GM21390 (cell line): ENCODE results near the gene CHRNE.
"Not testable (repeated sequence)": the region's sequence is repeated elsewhere in the genome, so short reads cannot be mapped to it uniquely, and the experiment has no call there.

Experiments used
- ATAC-seq: cut with Tn5 transposase; IDR thresholded peaks from one replicate; pipeline ENCODE4 v1.9.1; 2021; ENCODE audit not compliant: unreplicated experiment

CHRNE gene

GRCh38 chr17:4939796-4940554 is 37.1 kb upstream of the CHRNE start, which contains the start of the genes RNF167 and SLC25A11:
Gene RNF167 (plus strand): TSS chr17:4940268. CDS start chr17:4940910, 642 bp downstream.
Gene SLC25A11 (minus strand): TSS chr17:4940046. CDS start chr17:4939910, 136 bp downstream.
- ATAC-seq = peak; percentile 68

- peak; percentile 2 for ATAC-seq
These were observed 36.6 kb upstream of the CHRNE start for GRCh38 chr17:4939546-4939795.

DNA sequence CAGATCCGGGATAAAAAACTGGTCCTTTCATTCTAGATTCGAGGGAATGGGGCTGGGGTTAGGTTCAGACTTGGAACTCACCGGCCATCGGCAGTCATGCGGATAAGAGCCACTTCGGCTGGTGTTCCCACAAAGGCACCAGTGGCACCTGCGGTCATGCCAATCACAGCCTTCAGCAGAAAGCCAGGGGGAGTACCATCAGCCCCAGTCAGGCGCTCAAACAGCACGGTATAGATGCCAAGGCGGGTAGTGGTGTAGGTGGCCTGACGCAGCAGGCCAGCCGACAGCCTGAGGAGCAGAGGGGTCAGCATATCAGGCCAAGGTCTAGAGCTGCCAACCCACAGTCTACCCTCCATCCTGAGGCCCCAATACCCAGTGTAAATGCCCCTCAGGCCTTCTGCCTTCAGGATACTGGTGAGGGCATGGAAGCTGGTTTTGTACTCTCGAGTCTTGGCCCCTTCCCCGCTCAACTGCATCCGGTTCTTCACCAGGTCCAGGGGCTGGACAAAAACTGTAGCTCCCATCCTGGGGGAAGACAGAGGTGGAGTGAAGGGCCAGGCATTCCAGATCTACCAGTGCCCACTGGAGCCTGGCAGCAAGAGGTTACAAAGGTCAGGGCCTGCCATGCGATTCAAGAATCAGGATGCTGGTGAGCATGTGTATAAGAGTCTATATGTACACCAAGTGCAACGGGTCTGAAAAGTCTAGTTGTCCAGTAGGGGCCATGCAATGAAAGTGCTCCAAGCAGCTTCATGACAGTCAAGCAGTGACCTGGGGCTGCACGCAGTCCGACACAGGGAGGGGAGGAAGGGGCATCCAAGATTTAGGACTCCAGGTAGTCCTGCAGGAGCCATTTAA is 36.0 kb upstream of the CHRNE start:
- no peak for ATAC-seq

DNA sequence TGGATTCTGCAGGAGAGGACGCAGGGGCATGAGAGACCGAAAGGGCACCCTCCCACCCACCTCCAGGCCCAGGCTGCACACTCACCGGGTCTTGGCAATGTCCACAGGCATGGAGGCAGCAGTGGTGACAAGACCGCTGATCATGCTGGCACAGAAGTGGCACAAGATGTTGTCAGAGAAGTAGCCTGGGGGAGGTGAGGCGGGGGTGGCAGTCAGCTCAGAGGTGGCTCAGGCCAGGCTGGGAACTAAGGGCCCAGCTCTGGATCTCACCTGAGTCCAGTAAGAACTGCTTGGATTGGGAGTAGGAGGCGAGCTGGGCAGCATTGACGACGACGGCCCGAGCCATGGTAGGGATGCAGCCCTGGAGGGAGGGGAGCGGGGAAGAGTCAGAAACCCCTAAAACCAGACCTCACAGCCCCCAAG is 35.2 kb upstream of the CHRNE start:
- ATAC-seq = no peak

DNA sequence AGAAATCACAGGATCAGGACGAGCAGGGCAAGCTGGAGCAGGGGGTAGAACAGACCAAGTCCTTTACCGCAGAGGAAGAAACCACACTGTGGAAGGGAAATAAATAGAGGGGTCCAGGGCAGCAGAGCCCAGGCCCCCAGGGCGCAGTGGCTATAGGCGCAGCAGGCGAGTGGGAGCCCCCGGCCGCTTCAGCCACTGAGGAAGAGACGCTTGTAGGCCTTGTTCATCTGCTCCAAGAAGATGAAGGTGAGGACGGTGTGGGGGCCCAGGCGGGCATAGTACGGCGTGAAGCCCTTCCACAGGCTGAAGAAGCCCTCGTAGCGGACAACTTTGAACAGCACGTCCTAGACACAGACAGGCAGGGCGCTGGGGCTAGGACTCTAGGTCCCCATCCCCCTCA is 34.7 kb upstream of the CHRNE start:
- no peak for ATAC-seq

GRCh38 chr17:4936436-4936835 is 33.5 kb upstream of the CHRNE start:
- no peak for ATAC-seq

DNA sequence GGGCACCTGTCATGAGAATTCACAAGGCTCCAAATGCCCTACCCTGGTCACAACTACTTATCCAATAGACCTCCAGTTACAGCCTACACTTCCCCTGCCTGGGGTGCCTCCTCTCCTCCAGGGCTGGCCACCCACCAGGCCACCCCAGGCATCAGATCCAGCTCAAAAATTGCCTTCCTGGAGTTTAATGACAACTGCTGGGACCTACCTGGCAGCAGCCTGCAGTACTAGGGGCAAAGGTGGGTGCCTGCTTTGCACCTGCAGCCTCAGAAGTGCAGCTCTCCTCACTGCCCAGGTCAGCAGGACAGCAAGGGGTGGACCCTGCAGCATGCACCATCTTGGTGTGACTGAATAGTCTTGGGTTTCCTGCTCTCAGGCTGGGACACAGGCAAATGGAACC is 32.8 kb upstream of the CHRNE start:
- ATAC-seq = no peak

GRCh38 chr17:4934173-4934979 is 31.5 kb upstream of the CHRNE start:
- ATAC-seq = no peak

- ATAC-seq = no peak
These were observed 30.7 kb upstream of the CHRNE start for GRCh38 chr17:4933646-4934045.

GRCh38 chr17:4932756-4933155 is 29.9 kb upstream of the CHRNE start:
- ATAC-seq = no peak

GRCh38 chr17:4931963-4932362 is 29.1 kb upstream of the CHRNE start, which contains the start of gene GP1BA:
Gene GP1BA (plus strand): TSS chr17:4932277. CDS start chr17:4932605, 328 bp downstream.
- ATAC-seq = no peak

- ATAC-seq = no peak
These were observed 26.0 kb upstream of the CHRNE start for GRCh38 chr17:4928881-4929280.

DNA sequence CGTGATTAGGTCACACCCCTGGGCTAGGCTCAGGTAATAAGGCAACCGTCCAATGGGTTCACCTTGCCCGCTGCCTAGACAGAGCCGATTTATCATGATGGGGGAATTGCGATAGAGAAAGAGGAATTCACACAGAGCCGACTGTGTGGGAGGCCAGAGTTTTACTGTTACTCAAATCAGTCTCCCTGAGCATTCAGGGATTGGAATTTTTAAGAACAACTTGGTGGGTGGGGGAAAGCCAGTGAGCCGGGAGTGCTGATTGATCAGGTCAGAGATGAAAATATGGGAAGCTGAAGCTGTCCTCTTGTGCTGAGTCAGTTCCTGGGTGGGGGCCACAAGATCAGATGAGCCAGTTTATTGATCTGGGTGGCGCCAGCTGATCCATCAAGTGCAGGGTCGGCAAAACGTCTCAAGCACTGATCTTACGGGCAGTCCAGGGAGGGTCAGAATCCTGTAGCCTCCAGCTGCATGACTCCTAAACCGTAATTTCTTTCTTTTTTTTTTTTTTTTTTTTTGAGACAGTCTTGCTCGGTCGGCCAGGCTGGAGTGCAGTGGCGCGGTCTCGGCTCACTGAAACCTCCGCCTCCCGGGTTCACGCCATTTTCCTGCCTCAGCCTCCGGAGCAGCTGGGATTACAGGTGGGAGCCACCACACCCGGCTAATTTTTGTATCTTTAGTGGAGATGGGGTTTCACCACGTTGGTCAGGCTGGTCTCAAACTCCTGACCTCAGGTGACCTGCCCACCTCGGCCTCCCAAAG is 23.9 kb upstream of the CHRNE start:
- not testable (repeated sequence) for ATAC-seq

DNA sequence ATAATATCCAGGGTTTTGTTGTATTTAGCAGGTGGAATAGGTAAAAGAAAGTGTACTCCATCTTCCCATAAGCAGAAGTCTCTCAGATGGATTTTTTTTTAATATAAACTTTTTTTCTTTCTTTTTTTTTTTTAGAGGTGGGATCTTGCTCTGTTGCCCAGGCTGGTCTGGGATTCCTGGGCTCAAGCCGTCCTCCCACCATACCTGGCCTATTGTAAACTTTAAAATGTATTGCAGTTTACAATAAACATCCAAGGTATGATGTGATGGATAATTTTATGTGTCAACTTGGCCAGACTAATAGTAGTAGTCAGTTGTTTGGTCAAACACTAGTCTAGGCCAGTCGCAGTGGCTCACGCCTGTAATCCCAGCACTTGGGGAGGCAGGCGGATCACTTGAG is 18.4 kb upstream of the CHRNE start:
- ATAC-seq = no peak

- ATAC-seq = no peak
These were observed 17.6 kb upstream of the CHRNE start for GRCh38 chr17:4920351-4921048.

- ATAC-seq = no peak
These were observed 16.7 kb upstream of the CHRNE start for GRCh38 chr17:4919511-4920047.

DNA sequence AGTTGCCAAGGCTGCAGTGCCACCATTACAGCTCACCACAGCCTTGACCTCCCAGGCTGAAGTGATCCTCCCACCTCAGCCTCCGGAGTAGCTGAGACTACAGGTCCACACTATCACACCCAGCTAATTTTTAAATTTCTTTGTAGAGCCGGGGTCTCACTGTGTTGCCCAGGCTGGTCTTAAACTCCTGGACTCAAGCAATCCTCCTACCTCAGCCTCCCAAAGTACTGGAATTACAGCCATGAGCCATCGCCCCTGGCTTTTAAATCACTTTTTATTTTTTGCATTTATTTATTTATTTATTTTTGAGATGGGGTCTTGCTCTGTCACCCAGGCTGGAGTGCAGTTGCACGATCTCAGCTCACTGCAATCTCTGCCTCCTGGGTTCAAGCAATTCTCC is 11.7 kb upstream of the CHRNE start:
- ATAC-seq = not testable (repeated sequence)

DNA sequence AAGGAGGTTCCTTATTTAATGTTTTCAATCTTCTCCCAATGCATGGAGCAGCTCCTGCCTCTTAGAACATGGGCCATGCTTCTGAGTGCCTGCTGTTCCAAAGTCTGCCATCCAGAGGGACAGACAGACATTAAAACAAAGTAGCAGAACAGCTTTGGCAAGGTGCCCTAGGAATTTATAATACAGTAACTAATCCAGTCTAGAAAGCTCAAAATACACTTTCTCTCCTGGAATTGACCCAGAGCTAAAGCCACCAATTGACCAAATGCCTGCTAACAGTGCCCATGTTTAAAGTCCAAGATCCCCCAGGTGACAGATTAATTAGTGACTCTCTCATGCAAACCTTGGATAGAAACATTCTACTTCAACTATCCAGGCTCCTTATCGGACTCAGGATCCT is 11.1 kb upstream of the CHRNE start:
- no peak for ATAC-seq

DNA sequence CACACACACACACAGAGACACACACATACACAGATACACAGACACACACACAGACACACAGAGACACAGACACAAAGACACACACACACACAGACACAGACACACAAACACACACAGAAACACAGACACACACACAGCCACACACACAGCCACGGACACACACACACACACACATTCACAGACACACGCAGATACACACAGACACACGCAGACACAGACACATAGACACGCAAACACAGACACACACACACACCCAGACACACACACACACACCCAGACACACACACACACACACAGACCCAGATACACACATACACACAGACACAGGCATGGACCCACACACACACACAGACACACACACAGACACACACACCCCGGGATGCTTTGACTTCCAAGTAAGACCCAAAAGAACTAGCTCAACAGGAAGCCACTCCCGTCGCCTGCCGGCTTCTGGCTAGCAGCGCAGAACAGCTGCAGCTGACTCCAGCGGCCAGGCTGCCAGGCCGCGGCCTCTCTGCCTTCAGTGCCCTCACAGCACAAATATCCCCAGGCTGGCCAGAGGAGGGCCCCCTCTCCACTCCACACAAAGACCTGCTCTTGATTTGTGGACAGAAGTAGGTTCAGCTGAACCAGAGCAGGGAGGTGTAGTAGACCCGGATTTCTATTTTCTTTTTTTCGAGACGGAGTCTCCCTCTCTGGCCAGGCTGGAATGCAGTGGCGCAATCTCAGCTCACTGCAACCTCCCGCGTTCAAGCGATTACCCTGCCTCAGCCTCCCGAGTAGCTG is 6.0 kb upstream of the CHRNE start:
- ATAC-seq = no peak
